ENCODE measurements around the gene TPPP3.

Gene TPPP3

GRCh38 chr16:67431775-67432505 lies 38.6 kb upstream of the TPPP3 start:
- POLR2A ChIA-PET = interaction anchor here (0.6 kb wide), 1 partner anchor 9 kb away, joined by 5 read pairs; no protein-coding TSS in a partner anchor
- TF ChIP-seq CTCF (IDR thresholded peaks at IDR 0.05; ENCODE audit: control extremely low read depth, extremely low read depth, low read depth, missing control alignments) = no peak
- no peak for DNase-seq (ENCODE audit: extremely low spot score)
- CTCF ChIA-PET = interaction anchor here (0.8 to 1.3 kb wide), 3 partner anchors 14 to 36 kb away, joined by 3 to 7 read pairs (median 3); no protein-coding TSS in a partner anchor

DNA sequence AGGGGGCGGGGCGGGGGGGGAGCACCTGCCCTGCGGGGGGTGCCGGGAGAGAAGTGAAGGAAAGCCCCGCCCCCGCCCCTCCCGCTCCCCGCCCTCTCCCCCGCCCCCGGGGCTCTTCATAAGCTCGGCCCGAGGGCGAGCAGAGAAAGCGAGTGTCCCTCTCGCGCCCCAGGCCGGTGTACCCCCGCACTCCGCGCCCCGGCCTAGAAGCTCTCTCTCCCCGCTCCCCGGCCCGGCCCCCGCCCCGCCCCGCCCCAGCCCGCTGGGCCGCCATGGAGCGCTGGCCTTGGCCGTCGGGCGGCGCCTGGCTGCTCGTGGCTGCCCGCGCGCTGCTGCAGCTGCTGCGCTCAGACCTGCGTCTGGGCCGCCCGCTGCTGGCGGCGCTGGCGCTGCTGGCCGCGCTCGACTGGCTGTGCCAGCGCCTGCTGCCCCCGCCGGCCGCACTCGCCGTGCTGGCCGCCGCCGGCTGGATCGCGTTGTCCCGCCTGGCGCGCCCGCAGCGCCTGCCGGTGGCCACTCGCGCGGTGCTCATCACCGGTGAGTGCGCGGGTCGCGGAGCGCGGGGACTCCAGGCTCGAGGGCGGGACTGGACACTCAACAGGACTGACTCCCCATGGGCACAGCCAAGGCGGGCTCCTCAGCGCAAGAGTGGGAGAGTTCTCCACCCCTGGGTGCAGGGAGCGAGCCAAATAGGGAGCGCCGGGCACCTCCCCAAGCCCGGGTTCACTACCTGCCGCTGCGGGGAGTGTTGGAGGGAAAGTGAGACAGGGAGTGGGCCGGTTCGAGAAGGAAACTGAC lies 37.9 kb upstream of the TPPP3 start, which contains the start of gene HSD11B2:
Gene HSD11B2, plus strand, starts transcription at position 145 of the 798 bp plus-strand sequence. Its CDS starts 128 bp downstream, at position 273.
- ChIA-PET POLR2A (interaction anchor here (0.8 kb wide), 1 partner anchor 10 kb away, joined by 3 read pairs; no protein-coding TSS in a partner anchor), CTCF (interaction anchor here (0.8 to 1.3 kb wide), 5 partner anchors 15 to 37 kb away, joined by 3 to 7 read pairs (median 3); no protein-coding TSS in a partner anchor)
- DNase-seq (ENCODE audit: extremely low spot score) = no peak

DNA sequence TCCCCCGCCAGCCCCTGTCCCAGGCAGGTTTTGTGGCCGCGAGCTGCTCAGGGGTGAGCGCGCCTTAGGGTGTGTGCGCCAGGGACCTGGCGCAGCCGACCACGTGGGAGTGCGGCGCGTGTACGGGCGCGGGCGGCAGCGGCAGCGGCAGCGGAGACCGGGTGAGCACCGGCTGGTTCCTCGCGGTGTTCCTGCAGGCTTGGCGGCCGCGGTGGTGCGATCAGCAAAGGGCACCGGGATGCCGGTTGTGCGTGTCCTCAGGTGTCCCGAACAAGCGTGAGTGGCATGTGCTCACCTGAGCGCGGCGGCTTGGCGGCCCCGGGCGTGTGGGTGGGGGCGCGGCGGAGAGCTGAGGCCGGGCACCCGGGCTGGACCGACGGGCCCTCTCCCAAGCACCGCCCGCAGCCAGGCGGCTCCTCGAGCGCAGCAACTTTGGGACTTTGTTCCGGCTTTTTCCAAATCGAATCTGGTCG lies 37.2 kb upstream of the TPPP3 start:
- ChIA-PET POLR2A (interaction anchor here (0.8 kb wide), 1 partner anchor 10 kb away, joined by 3 read pairs; no protein-coding TSS in a partner anchor), CTCF (interaction anchor here (0.9 to 1.3 kb wide), 4 partner anchors 16 to 37 kb away, joined by 3 to 7 read pairs (median 4); no protein-coding TSS in a partner anchor)
- no peak for TF ChIP-seq CTCF (IDR thresholded peaks at IDR 0.05; ENCODE audit: control extremely low read depth, extremely low read depth, low read depth, missing control alignments)
- DNase-seq (ENCODE audit: extremely low spot score) = no peak

More for the DNA sequence above, 37.9 kb upstream of the TPPP3 start, which contains the start of gene HSD11B2:
- no peak for TF ChIP-seq CTCF (IDR thresholded peaks at IDR 0.05; ENCODE audit: control extremely low read depth, extremely low read depth, low read depth, missing control alignments)

DNA sequence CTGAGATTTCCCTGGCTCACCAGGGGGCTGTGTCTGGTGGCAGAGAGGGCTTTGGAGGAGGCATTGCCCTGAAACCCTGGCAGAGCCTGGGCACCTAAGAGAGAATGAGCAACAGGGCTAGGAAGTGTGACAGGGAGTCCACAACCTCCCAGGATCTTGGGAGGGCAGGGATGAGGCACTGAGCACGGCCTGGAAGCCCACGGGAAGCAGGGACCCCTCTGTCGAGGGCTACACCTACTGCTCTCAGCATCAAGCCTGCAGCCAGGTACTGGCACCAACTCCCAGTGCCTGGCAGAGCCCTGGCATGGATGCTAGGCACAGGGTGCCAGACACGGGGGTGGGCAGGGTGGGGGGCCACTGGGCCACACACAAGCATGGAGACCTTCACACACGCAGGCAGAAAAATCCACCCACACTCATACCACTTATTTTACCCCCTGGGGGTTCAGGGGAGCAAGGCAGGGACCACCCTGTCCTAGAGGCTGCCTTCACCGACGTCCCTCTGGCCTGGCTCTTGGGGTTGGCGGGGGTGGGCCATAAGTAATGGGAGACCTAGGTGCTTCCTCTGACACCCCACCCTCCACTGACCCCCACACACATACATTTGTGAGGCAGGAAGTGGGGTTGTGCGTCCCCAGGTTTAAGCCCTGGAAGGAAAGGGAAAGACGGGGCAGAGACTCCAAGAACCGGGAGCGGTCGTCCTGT lies 36.7 kb upstream of the TPPP3 start:
- TF ChIP-seq CTCF (IDR thresholded peaks at IDR 0.05; ENCODE audit: control extremely low read depth, extremely low read depth, low read depth, missing control alignments) = no peak
- ChIA-PET CTCF (interaction anchor here (1.0 to 5.9 kb wide), 7 partner anchors 13 to 185 kb away, joined by 3 to 118 read pairs (median 33); partner anchors contain the start of gene ZDHHC1), POLR2A (no interaction called here)
- no peak for DNase-seq (ENCODE audit: extremely low spot score)

DNA sequence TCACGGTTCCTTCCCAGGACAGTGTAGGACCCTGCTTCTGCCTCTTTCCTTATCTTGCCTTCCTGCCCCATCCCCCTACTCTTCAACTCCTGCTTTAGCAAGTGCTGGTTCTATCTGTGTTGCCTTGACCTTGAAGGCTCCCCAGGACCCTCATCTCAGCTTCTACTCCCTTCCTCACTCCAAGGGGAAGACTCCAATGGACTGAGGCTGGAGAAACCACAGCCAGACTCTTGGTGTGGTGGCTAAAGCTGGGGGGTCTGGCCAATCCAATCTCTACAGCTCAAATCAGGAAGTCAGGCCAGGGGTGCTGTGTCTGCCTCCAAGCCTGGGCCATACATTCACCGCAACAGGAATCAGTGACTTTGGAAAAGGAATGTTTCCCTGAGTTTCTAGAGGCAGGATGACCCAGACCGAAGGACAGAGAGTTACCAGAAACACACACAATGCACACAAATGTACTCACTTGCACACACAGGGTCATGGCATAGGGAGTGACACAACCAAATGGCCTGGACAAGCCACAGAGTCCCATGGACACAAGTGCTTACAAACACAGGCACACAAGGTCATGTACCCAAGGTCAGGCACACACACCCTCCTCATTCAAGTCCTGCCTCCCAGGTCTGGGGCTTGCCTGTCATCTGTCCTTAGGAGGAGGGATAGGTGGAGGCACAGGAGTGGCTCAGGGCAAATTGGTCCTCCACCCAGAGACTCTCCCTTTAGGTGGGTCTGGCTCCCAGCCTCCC lies 35.9 kb upstream of the TPPP3 start:
- no peak for TF ChIP-seq CTCF (IDR thresholded peaks at IDR 0.05; ENCODE audit: control extremely low read depth, extremely low read depth, low read depth, missing control alignments)
- ChIA-PET CTCF (interaction anchor here (0.9 to 5.9 kb wide), 17 partner anchors 9 to 451 kb away, joined by 3 to 118 read pairs (median 7); partner anchors contain the start of genes CARMIL2 and ZDHHC1), POLR2A (no interaction called here)
- DNase-seq (ENCODE audit: extremely low spot score) = no peak
